Measurements from ENCODE around the gene PRKG1.

GRCh38 chr10:51228714-51229100, 154.4 kb downstream of the PRKG1 start:
- TF ChIP-seq CTCF (IDR thresholded peaks at IDR 0.05) (no peak), POLR2A (IDR thresholded peaks at IDR 0.05) (no peak)

All from Peyer's patch (tissue), 4 donors.